ENCODE measurements around the gene UBASH3A.

UBASH3A gene

DNA sequence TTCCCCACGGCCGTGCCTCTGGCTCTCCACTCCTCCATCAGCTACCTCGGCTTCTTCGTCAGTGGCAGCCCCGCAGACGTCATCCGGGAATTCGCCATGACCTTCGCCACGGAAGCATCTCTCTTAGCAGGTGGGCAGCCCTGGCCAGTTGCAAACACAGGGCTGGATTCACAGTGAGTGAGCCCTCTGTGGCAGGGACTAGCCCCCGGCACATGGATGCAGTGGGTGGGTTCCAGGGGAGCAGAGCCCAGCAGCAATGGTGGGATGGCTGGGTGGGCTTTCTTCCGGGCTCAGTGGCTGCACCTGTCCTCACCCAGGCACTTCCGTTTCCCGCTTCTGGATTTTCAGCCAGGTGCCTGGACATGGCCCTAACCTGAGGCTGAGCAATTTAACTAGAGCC lies 9.4 kb downstream of the UBASH3A start:
- TF ChIP-seq, protein P1, sequence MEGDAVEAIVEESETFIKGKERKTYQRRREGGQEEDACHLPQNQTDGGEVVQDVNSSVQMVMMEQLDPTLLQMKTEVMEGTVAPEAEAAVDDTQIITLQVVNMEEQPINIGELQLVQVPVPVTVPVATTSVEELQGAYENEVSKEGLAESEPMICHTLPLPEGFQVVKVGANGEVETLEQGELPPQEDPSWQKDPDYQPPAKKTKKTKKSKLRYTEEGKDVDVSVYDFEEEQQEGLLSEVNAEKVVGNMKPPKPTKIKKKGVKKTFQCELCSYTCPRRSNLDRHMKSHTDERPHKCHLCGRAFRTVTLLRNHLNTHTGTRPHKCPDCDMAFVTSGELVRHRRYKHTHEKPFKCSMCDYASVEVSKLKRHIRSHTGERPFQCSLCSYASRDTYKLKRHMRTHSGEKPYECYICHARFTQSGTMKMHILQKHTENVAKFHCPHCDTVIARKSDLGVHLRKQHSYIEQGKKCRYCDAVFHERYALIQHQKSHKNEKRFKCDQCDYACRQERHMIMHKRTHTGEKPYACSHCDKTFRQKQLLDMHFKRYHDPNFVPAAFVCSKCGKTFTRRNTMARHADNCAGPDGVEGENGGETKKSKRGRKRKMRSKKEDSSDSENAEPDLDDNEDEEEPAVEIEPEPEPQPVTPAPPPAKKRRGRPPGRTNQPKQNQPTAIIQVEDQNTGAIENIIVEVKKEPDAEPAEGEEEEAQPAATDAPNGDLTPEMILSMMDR (IDR thresholded peaks at IDR 0.05; ENCODE audit: extremely low read depth, missing control alignments): no peak
- DNase-seq (ENCODE audit: low spot score): no peak

DNA sequence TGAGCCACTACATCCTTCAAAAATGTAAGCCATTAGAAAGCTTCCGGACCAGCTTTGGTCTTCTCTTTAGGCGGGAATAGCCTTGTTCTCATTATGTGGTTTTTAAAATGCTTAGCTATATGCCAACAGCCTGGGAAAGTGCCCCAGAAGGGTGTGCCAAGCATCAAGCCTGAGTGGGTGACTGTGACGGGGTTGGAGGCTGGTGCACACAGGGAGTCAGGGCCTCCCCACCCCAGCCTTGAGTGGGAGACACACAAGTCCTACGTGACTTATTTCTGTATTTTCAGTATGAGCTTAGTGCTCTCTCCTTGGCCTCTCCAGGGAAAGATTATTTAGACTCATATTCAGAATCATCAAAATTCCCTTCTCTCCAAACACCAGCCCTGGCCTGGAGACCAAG lies 9.8 kb downstream of the UBASH3A start:
- DNase-seq (ENCODE audit: low spot score): no peak
- TF ChIP-seq, protein P1 (IDR thresholded peaks at IDR 0.05; ENCODE audit: extremely low read depth, missing control alignments): no peak

DNA sequence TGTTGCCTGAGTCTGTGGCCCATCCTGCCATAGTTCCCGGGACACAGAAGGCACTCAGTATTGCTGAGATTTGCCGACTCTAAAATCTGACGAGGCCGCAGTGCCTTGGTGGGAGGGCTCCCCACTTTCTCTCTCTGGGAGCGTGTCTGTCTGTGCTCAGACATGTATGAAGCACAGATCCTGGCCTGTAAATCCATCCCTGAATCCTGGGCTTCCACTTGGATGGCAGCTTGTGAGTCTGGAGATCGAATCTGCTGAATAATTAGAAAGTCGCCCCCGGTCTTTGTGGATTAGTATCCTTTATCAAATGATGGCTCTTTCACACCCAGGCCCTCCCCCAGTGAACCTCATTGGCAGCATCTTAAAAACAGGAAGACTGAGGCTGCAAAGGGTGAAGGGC lies 10.4 kb downstream of the UBASH3A start:
- no peak for DNase-seq (ENCODE audit: low spot score)
- TF ChIP-seq, protein P1 (IDR thresholded peaks at IDR 0.05; ENCODE audit: extremely low read depth, missing control alignments): no peak

DNA sequence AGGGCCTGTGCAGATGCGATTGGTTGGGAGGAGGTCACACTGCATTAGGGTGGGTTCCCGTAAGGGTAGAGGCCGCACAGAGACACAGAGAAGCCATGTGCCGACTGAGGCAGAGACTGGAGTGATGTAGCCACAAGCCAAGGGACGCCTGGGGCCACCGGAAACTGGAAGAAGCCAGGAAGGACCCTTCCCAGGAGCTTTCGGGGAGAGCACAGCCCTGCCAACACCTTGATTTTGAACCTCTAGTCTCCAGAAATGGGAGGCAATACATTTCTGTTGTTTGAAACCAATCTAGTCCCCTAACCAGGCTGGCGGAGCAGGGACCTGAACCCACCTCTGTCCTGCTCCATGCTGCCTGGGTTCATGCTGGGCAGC lies 10.8 kb downstream of the UBASH3A start:
- DNase-seq (ENCODE audit: low spot score): no peak
- TF ChIP-seq, protein P1 (IDR thresholded peaks at IDR 0.05; ENCODE audit: extremely low read depth, missing control alignments): no peak

DNA sequence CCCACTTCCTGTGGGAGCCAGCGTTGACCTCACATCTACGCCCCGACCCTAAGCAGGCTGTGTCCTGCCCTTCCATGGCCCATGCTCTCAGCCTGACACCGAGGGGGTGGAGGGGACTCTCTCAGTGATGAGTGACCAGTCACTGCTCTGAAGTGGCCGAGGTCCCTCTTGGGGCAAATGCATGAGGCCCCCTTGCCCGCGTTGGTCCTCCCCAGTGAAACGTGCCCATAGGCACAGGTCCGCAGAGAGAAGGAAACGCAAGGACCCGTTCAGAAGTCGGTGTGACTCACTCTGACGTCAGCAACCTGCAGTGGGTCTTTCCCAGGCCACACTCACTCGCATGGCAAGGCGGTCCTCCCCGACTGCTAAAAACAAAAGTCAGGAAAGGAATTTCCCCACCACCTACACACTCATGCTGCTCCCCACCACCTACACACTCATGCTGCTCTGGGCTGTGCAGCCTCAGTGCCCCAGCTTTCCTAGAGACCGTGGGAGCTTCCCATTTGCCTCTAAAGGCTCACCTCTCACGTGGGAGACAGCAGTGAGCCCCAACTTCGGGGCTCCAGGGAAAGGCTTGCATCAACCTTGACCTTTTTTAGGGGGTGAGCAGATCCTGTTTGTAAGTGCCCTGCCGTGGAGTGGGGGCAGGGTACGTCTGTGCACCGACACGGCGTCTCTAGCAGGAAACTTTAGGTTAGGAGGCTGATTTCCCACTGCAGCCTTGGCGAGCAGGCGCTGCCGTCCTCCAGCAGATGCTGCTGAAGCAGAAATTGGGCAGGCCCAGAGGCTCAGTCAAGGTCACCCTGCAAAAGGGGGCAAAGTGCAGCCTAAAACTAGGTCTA lies 11.4 kb downstream of the UBASH3A start:
- TF ChIP-seq, protein P1 (IDR thresholded peaks at IDR 0.05; ENCODE audit: extremely low read depth, missing control alignments): no peak
- peak; percentile 87 for DNase-seq (ENCODE audit: low spot score)

DNA sequence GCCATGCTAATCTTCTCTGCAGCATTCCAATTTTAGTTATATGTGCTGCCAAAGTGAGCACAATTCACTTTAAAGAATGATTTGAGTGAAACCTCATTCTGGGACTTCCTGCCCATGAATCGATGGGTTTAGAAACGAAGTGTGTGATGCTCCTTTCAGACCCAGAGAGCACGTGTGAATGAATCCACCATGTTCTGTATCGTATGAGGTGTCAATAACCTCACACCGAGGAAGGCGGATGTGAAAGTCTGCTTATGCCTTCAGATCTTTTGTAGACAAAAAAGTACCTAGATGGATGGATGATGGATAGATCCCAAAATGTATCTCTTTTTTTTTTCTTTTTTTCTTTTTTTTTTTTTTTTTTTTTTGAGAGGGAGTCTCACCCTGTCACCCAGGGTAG lies 13.8 kb downstream of the UBASH3A start:
- TF ChIP-seq, protein P1 (IDR thresholded peaks at IDR 0.05; ENCODE audit: extremely low read depth, missing control alignments): no peak
- DNase-seq (ENCODE audit: low spot score): peak; percentile 40

DNA sequence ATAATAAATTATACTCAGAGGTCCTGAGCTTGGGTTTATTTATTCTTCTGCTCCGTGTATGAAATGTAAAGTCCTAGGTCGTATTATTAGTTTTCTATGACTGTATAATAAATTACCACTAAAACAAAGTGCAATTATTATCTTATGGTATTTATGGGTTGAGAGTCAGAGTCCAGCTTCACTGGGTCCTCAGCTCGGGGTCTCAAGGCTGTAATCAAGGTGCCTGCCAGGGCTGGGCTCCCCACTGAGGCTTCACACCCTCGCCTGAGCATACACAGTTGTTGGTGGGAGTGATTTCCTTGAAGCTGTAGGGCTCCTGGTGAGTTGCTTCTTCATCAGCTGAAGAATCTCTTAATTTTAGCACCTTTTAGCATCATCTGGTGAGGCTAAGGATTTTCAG lies 15.2 kb downstream of the UBASH3A start:
- TF ChIP-seq, protein P1 (IDR thresholded peaks at IDR 0.05; ENCODE audit: extremely low read depth, missing control alignments): no peak

More for the DNA sequence above, 15.2 kb downstream of the UBASH3A start:
- no peak for DNase-seq (ENCODE audit: low spot score)
